Left lung (tissue), 10 donors: ENCODE data around the gene TSFM. TPM values are rescaled to one million over a fixed set of nuclear protein-coding genes. Genes with fewer than 3 reads are reported as not detected.
A peak's percentile ranks its signal among the peaks of the same experiment; 100 is the strongest.

Experiments
- ATAC-seq: fragments of 200-7000 bp; cut with Tn5 transposase; one replicate; pipeline ENCODE4 v1.9.1; 2020; ENCODE audit warnings: moderate library complexity
- DNase-seq, 4 donors: peaks; one replicate each; pipeline ENCODE4 v3.0.0-alpha.2; 2013 to 2020
- H3K27ac ChIP-seq, 2 donors: fragments of 200-600 bp; sonication (generic) in 1 of 2; one replicate each; pipeline versions ENCODE4 v1.5.0 to v1.8.0; 2020 to 2021
- H3K27me3 ChIP-seq, 2 donors: fragments of 200-600 bp; sonication (generic) in 1 of 2; one replicate each; pipeline versions ENCODE4 v1.5.0 to v1.8.0; 2020 to 2021
- H3K36me3 ChIP-seq, 2 donors: fragments of 200-600 bp; sonication (generic) in 1 of 2; one replicate each; pipeline versions ENCODE4 v1.5.0 to v1.8.0; 2020 to 2021
- H3K4me1 ChIP-seq, 2 donors: fragments of 200-600 bp; one replicate each; pipeline ENCODE4 v1.8.0; 2021
- H3K4me3 ChIP-seq, 2 donors: fragments of 200-600 bp; sonication (generic) in 1 of 2; one replicate each; pipeline versions ENCODE4 v1.5.0 to v1.8.0; 2020 to 2021; ENCODE audit warnings: mild to moderate bottlenecking in 1 of 2
- H3K9me3 ChIP-seq, 2 donors: fragments of 200-600 bp; sonication (generic) in 1 of 2; one replicate each; pipeline versions ENCODE4 v1.5.0 to v1.8.0; 2020 to 2021
- intact Hi-C, 2 donors: fragments of 100-400 bp; cut with DNase I; formaldehyde crosslinking; loops; one replicate each; pipeline versions ENCODE4 v1.11.2 to v1.14.2; 2022
- polyA plus RNA-seq, 6 donors: library from polyadenylated mRNA; unstranded; fragments of 120-200 nt; gene quantifications; one replicate each; pipeline ENCODE4 v1.2.1, GENCODE V29; 2013; ENCODE audit not compliant: insufficient read length in 6 of 6
- total RNA-seq, 2 donors: library from RNA; stranded (reverse); fragmentation: NEBNext Ultra II Directional; extraction: Animal tissue kit (Norgen Biotek cat#: 25700); gene quantifications; one replicate each; pipeline ENCODE4 v1.2.1, GENCODE V29; 2021
- TF ChIP-seq, protein P1 (sequence below), 2 donors: fragments of 200-600 bp; sonication (generic) in 1 of 2; IDR thresholded peaks; one replicate each; pipeline versions ENCODE4 v1.5.0 to v1.8.0; 2021; ENCODE audit warnings: antibody characterized with exemption in 2 of 2
- donor health status: DM: no; HTN: yes; CAD: no.
- donor health status: DM: no; HTN: no; CAD: no.

TSFM gene
- total and polyA plus RNA-seq, 8 donors: 25.6 to 35.3 (median 30.7) TPM

DNA sequence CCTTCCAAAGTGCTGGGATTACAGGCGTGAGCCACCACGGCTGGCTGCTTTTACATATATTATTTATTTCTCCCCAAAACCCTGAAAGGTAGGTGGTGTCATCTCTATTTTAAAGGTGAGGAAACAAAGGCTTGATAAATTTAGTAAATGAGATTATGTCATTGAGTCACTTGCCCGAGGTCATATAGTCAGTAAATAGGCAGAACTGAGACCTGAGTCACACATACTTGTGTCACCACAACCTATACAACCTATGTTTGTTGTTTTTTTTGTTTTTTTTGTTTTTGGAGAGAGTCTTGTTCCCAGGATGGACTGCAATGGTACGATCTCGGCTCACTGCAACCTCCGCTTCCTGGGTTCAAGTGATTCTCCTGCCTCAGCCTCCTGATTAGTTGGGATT, 12.8 kb downstream of the TSFM start:
- TF ChIP-seq, protein P1, sequence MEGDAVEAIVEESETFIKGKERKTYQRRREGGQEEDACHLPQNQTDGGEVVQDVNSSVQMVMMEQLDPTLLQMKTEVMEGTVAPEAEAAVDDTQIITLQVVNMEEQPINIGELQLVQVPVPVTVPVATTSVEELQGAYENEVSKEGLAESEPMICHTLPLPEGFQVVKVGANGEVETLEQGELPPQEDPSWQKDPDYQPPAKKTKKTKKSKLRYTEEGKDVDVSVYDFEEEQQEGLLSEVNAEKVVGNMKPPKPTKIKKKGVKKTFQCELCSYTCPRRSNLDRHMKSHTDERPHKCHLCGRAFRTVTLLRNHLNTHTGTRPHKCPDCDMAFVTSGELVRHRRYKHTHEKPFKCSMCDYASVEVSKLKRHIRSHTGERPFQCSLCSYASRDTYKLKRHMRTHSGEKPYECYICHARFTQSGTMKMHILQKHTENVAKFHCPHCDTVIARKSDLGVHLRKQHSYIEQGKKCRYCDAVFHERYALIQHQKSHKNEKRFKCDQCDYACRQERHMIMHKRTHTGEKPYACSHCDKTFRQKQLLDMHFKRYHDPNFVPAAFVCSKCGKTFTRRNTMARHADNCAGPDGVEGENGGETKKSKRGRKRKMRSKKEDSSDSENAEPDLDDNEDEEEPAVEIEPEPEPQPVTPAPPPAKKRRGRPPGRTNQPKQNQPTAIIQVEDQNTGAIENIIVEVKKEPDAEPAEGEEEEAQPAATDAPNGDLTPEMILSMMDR (IDR thresholded peaks at IDR 0.05): no peak
- Histone ChIP-seq H3K27ac (no peak overlapping the region), H3K4me1 (peaks cover 0 to 28% of the 10 kb centered on the region in 2 donors), H3K4me3 (no peak overlapping the region), H3K36me3 (peaks cover 3 to 88% of the 10 kb centered on the region in 2 donors), H3K9me3 (no peaks in the 10 kb centered on the region), H3K27me3 (no peaks in the 10 kb centered on the region)
- intact Hi-C loops: no loop called here
- ATAC-seq (no peak), DNase-seq (no peak)

DNA sequence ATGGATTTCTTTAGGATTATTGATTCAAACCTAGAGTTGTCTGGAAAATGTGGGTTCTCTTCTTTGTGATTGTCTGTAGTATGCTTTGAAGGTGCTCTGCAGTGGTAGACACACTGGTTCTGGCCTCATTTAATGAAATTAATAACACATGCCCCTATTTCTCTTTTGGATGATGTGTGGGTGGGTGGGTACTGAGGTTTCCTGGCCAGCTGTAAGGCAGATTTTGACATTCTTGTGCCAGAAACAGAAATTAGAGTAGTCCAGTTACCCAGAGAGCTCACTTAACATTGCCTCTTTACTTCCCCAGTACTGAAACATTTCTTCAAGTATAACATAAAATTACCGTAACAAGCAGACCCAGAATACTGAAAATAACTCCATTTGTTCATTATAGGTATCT, 14.4 kb downstream of the TSFM start:
- DNase-seq (no peak), ATAC-seq (no peak)
- intact Hi-C loops: no loop called here
- H3K27me3 ChIP-seq: no peaks in the 10 kb centered on the region
- peaks cover 3 to 88% of the 10 kb centered on the region in 2 donors for H3K36me3 ChIP-seq
- no peaks in the 10 kb centered on the region for H3K9me3 ChIP-seq
- H3K4me3 ChIP-seq: no peak overlapping the region
- no peak overlapping the region for H3K27ac ChIP-seq
- H3K4me1 ChIP-seq: peaks cover 0 to 28% of the 10 kb centered on the region in 2 donors
- TF ChIP-seq, protein P1 (IDR thresholded peaks at IDR 0.05): no peak

DNA sequence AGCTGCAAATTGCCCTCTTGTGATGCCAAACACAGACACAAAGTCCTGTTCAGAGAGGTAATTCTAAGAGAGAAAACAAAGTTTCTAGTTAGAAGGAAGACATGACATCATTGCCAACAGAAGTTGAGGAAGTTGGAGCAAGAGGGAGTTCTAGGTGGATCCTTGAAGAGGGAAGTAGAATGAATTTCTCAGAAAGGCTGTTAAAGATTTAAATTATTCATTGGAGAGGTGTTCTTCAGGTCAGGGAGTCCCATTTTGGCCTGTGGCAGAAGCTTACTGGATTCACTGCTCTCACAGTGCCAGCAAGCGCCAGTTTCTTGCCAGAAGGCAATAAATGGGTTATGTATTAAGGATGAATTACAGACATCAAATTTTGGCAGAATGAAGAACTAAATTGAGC, 15.3 kb downstream of the TSFM start:
- Histone ChIP-seq H3K4me3 (no peak overlapping the region), H3K9me3 (no peaks in the 10 kb centered on the region), H3K27me3 (no peaks in the 10 kb centered on the region), H3K36me3 (peaks cover 3 to 88% of the 10 kb centered on the region in 2 donors), H3K4me1 (peaks cover 0 to 28% of the 10 kb centered on the region in 2 donors), H3K27ac (peak overlapping the region in 1 of 2 donors; percentile 3)
- DNase-seq (no peak), ATAC-seq (peak; percentile 49)
- intact Hi-C loops: no loop called here
- TF ChIP-seq, protein P1 (IDR thresholded peaks at IDR 0.05): no peak

DNA sequence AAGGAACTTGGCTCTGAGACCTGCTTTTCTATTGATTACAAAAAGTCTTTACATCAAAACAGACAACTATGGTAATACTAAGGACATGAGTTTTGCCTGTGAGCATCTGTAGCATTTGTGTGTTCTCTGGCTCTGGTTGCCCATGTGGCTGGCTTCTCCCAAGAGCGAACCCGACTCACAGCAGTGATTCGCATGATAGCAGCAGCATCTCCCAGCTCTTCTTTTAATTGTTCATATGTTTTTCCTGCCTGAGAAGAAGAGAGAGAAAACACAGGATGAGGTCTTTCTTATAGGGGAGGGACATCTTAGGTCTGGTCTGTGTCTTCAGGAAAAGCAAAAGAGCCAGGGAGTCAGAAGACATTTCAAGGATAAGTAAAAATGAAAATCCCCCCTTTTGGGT, 18.4 kb downstream of the TSFM start:
- TF ChIP-seq, protein P1 (IDR thresholded peaks at IDR 0.05): no peak
- no peak overlapping the region for H3K4me3 ChIP-seq
- intact Hi-C loops: no loop called here
- no peaks in the 10 kb centered on the region for H3K27me3 ChIP-seq
- DNase-seq (no peak), ATAC-seq (no peak)
- no peak overlapping the region for H3K27ac ChIP-seq
- peaks cover 0 to 15% of the 10 kb centered on the region in 2 donors for H3K4me1 ChIP-seq
- H3K9me3 ChIP-seq: no peaks in the 10 kb centered on the region
- H3K36me3 ChIP-seq: peaks cover 3 to 85% of the 10 kb centered on the region in 2 donors

DNA sequence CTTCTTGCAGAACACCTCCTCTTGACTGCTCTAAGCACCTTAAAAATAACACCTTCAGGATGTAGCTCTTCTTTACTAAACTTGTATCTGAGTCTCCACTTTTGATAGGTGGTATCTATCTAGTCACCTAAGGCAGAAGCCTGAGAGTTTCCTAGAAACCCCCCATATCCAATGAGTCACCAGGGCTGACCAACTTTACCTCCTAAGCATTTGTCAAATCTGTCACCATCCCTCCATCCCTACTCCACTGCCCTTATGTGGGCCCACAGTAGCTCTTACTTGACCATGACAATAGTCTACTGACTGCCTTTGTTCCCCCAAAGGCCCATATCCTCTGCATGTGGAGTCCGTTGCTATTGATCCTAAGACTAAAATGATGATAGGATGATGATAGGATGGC, 20.0 kb downstream of the TSFM start:
- H3K27ac ChIP-seq: no peak overlapping the region
- DNase-seq (no peak), ATAC-seq (no peak)
- H3K27me3 ChIP-seq: no peaks in the 10 kb centered on the region
- H3K4me3 ChIP-seq: no peak overlapping the region
- peaks cover 0 to 12% of the 10 kb centered on the region in 2 donors for H3K4me1 ChIP-seq
- peaks cover 3 to 85% of the 10 kb centered on the region in 2 donors for H3K36me3 ChIP-seq
- intact Hi-C loops: no loop called here
- no peaks in the 10 kb centered on the region for H3K9me3 ChIP-seq
- TF ChIP-seq, protein P1 (IDR thresholded peaks at IDR 0.05): no peak
